Prostate gland (tissue), 2 donors: ENCODE data around the gene AKR1D1. TPM values are rescaled to one million over a fixed set of nuclear protein-coding genes. Genes with fewer than 3 reads are reported as not detected.

ENCODE experiments used
- DNase-seq: peaks from one replicate; pipeline ENCODE4 v3.0.0-alpha.2; 2019; ENCODE audit warnings: low spot score
- H3K27ac ChIP-seq, 2 donors: fragments of 200-600 bp; sonication (generic); 2 replicates each; pipeline ENCODE4 v1.5.1; 2017 to 2019
- H3K27me3 ChIP-seq: fragments of 200-600 bp; sonication (generic); replicated peaks from 2 replicates; pipeline ENCODE4 v1.5.1; 2019; ENCODE audit not compliant: insufficient read depth
- H3K36me3 ChIP-seq, 2 donors: fragments of 200-600 bp; sonication (generic); 1 replicate in 1 of 2; 2 replicates in 1 of 2; pipeline versions ENCODE4 v1.5.1 to v1.8.1; 2017 to 2019
- H3K4me1 ChIP-seq: fragments of 200-600 bp; sonication (generic); replicated peaks from 2 replicates; pipeline ENCODE4 v1.5.1; 2019
- H3K4me3 ChIP-seq, 2 donors: fragments of 200-600 bp; sonication (generic); 2 replicates each; pipeline ENCODE4 v1.5.1; 2017 to 2019
- H3K9me3 ChIP-seq: fragments of 200-600 bp; sonication (generic); 2 replicates; pipeline ENCODE4 v1.5.1; 2017
- POLR2A ChIP-seq: fragments of 450-650 bp; IDR thresholded peaks from one replicate; pipeline ENCODE4 v1.6.1; 2016; ENCODE audit warnings: antibody characterized with exemption, mild to moderate bottlenecking
- POLR2AphosphoS5 ChIP-seq: sonication (generic); formaldehyde crosslinking; IDR thresholded peaks from one replicate; pipeline ENCODE4 v1.6.1; 2017; ENCODE audit warnings: antibody characterized with exemption
- WGBS: methylation state at CpG from one replicate; pipeline ENCODE4 v1.1.5; 2018; 5-methylcytosine and 5-hydroxymethylcytosine counted together
- intact Hi-C: fragments of 100-400 bp; cut with DNase I; formaldehyde crosslinking; loops from one replicate; pipeline ENCODE4 v1.14.2; 2022
- total RNA-seq, 2 donors: library from RNA; depleted of rRNA; stranded (reverse); fragments of >200 nt; gene quantifications; one replicate each; pipeline ENCODE4 v1.1.0, GENCODE V29; 2016
- TF ChIP-seq, protein P1 (sequence below), 4 experiments: fragments of 200-600 bp in 2 of 4; fragments of 450-650 bp in 2 of 4; sonication (generic) in 2 of 4; IDR thresholded peaks; 1 replicate in 3 of 4; 2 replicates in 1 of 4; pipeline ENCODE4 v1.5.1; 2016 to 2019; ENCODE audit warnings: antibody characterized with exemption in 4 of 4, mild to moderate bottlenecking in 2 of 4, moderate library complexity in 2 of 4

AKR1D1 gene
- total RNA-seq, 2 donors from 2014 or later, result not detected

DNA sequence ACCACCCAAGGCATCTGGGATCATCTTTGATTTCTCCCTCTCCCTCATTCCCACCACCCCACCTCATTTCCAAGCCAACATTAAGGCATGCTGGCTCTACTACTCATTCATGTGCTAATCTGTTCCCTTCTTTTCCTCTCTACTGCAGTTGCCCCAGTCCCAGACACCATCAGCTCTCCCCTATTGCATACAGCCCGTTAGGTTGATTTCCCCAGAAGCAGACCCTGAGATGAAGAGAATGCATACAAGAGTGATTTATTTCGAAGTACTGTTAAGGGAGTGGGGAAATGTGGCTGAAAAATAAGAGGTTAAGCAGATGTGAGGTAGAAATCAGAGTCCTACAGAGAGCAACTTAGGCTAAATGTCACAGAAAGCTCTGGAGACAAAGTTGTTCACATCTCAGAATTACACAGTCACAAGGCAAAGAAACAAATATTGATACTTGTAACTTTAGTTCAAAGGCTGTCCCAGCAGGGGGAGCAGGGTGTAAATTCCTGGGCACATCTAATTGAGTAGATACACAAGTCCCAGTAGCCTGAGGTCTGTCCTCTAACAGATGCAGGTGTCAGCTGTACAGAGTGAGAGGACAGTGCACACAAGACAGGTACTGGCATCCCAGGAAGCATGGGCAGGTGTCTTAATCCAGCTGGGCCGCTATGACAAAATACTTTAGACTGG is 20.9 kb downstream of the AKR1D1 start:
- no peaks in the 10 kb centered on the region for H3K36me3 ChIP-seq
- no peak overlapping the region for H3K4me3 ChIP-seq
- TF ChIP-seq POLR2AphosphoS5, result no peak
- TF ChIP-seq POLR2A, result no peak
- TF ChIP-seq, protein P1, sequence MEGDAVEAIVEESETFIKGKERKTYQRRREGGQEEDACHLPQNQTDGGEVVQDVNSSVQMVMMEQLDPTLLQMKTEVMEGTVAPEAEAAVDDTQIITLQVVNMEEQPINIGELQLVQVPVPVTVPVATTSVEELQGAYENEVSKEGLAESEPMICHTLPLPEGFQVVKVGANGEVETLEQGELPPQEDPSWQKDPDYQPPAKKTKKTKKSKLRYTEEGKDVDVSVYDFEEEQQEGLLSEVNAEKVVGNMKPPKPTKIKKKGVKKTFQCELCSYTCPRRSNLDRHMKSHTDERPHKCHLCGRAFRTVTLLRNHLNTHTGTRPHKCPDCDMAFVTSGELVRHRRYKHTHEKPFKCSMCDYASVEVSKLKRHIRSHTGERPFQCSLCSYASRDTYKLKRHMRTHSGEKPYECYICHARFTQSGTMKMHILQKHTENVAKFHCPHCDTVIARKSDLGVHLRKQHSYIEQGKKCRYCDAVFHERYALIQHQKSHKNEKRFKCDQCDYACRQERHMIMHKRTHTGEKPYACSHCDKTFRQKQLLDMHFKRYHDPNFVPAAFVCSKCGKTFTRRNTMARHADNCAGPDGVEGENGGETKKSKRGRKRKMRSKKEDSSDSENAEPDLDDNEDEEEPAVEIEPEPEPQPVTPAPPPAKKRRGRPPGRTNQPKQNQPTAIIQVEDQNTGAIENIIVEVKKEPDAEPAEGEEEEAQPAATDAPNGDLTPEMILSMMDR (IDR thresholded peaks at IDR 0.05), result no peak
- 84% methylated on average over 3 of the region's 3 CpGs for WGBS
- DNase-seq, result no peak
- intact Hi-C loops, result no loop called here
- no peaks in the 10 kb centered on the region for H3K27me3 ChIP-seq
- no peaks in the 10 kb centered on the region for H3K4me1 ChIP-seq
- no peak overlapping the region for H3K27ac ChIP-seq
- no peaks in the 10 kb centered on the region for H3K9me3 ChIP-seq

DNA sequence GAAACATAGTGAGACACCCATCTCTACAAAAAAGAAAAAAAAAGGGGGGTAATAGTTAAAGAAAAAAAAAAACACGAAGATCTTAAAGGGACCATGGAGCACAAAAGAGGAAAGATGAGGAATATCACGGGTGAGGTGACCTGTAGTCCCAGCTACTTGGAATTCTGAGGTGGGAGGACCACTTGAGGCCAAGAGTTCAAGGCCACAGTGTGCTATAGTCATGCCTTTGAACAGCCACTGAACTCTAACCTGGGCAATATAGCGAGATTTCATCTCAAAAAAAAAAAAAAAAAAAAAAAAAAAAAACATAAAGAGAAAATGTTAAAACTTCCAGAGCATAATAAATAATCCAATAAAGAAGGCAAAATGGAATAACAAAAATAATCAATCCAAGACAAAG is 23.6 kb downstream of the AKR1D1 start:
- no peak for DNase-seq
- Histone ChIP-seq H3K9me3 (no peaks in the 10 kb centered on the region), H3K36me3 (no peaks in the 10 kb centered on the region), H3K27me3 (no peaks in the 10 kb centered on the region), H3K4me3 (no peak overlapping the region), H3K4me1 (no peaks in the 10 kb centered on the region), H3K27ac (no peak overlapping the region)
- TF ChIP-seq, protein P1 (IDR thresholded peaks at IDR 0.05), result no peak
- no peak for TF ChIP-seq POLR2A
- no peak for TF ChIP-seq POLR2AphosphoS5
- intact Hi-C loops, result no loop called here
- 95% methylated on average over 3 of the region's 3 CpGs for WGBS

DNA sequence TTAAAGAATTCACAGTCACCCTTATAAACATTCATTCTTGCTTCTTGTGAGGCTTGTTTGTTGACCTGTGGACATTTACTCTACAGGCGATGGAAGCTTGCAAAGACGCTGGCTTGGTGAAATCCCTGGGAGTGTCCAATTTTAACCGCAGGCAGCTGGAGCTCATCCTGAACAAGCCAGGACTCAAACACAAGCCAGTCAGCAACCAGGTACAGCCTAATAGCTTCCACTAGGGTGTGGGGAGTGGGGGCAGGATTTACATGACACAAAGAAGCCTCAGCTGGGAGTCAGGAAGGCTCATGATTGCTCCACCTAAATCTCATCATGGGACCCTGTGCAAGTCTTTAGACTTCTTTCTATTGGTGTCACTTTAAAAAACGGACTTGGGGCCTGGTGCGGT is 29.0 kb downstream of the AKR1D1 start:
- Histone ChIP-seq H3K4me3 (no peak overlapping the region), H3K36me3 (no peaks in the 10 kb centered on the region), H3K27ac (no peak overlapping the region), H3K4me1 (no peaks in the 10 kb centered on the region), H3K27me3 (no peaks in the 10 kb centered on the region), H3K9me3 (no peaks in the 10 kb centered on the region)
- DNase-seq, result no peak
- 81% methylated on average over 5 of the region's 5 CpGs for whole genome bisulfite sequencing
- intact Hi-C loops, result no loop called here
- TF ChIP-seq, protein P1 (IDR thresholded peaks at IDR 0.05), result no peak
- TF ChIP-seq POLR2AphosphoS5 (no peak), POLR2A (no peak)

DNA sequence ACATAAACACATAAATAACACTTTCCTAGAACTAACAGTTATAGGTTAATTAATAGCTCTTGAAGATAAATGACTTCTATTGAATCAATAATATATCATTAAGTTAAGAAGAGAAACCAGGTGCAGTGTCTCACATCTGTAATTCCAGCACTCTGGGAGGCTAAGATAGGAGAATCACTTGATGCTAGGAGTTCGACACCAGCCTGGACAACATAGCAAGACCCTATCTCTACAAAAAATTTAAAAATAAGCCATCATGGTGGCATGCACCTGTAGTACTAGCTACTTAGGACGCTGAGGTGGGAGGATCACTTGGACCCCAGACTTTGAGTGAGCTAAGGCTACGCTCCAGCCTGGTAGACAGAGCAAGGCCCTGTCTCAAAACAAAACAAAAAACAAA is 38.8 kb downstream of the AKR1D1 start:
- H3K27ac ChIP-seq, result no peak overlapping the region
- no peaks in the 10 kb centered on the region for H3K9me3 ChIP-seq
- H3K27me3 ChIP-seq, result no peaks in the 10 kb centered on the region
- DNase-seq, result no peak
- H3K36me3 ChIP-seq, result no peaks in the 10 kb centered on the region
- TF ChIP-seq, protein P1 (IDR thresholded peaks at IDR 0.05), result no peak
- intact Hi-C loops, result no loop called here
- 84% methylated on average over 3 of the region's 3 CpGs for WGBS
- H3K4me3 ChIP-seq, result no peak overlapping the region
- H3K4me1 ChIP-seq, result no peaks in the 10 kb centered on the region

DNA sequence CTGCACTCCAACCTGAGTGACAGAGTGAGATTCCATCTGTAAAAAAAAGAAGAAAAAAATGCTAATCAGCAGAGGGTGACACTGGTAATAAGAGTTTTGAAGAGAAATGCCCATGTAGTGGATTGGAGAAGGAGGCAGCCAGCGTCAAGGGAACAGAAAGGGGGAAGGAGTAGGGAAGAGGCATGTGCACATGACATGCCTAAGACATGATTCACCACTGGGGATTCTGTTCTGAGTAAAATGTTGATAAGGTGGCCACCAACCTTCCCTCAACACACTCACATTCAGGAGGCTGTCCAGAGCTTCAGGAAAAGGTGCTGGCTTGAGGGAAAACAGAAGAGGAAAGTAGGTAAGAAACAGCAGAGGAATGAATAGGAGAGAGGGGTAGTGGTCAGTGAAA is 39.9 kb downstream of the AKR1D1 start:
- intact Hi-C loops, result no loop called here
- H3K4me3 ChIP-seq, result no peak overlapping the region

More for the DNA sequence above, 39.9 kb downstream of the AKR1D1 start:
- H3K4me1 ChIP-seq, result no peaks in the 10 kb centered on the region
- DNase-seq, result no peak
- WGBS, result 60% methylated on average over 1 of the region's 1 CpG
- H3K27me3 ChIP-seq, result no peaks in the 10 kb centered on the region
- H3K27ac ChIP-seq, result no peak overlapping the region
- TF ChIP-seq, protein P1 (IDR thresholded peaks at IDR 0.05), result no peak
- no peaks in the 10 kb centered on the region for H3K36me3 ChIP-seq
- H3K9me3 ChIP-seq, result no peaks in the 10 kb centered on the region
